Ishikawa (cell line): Measurements from ENCODE around the gene IFT172.

Experiments used
- CREB1 ChIP-seq: IDR thresholded peaks from 2 replicates; pipeline ENCODE4 v1.6.1; 2012; ENCODE audit warnings: low read depth
- RAD21 ChIP-seq: IDR thresholded peaks from 2 replicates; pipeline ENCODE4 v1.6.1; 2012; ENCODE audit warnings: low read depth
- TCF12 ChIP-seq: IDR thresholded peaks from 2 replicates; pipeline ENCODE4 v1.6.1; 2012; ENCODE audit warnings: low read depth
- TEAD4 ChIP-seq: IDR thresholded peaks from 2 replicates; pipeline ENCODE4 v1.6.1; 2012
- YY1 ChIP-seq: IDR thresholded peaks from 2 replicates; pipeline ENCODE4 v1.6.1; 2012; ENCODE audit warnings: low read depth

- TF ChIP-seq TEAD4: no peak
- no peak for TF ChIP-seq TCF12
- TF ChIP-seq RAD21: no peak
- no peak for TF ChIP-seq CREB1
- no peak for TF ChIP-seq YY1
These were observed 60.5 kb downstream of the IFT172 start for GRCh38 chr2:27428978-27429541.
